Panc1 (cell line): Measurements from ENCODE around the gene VKORC1L1. TPM values are rescaled to one million over a fixed set of nuclear protein-coding genes. Genes with fewer than 3 reads are reported as not detected.

ENCODE experiments used
- ATAC-seq: fragments of 200-7000 bp; cut with Tn5 transposase; 2 replicates; pipeline ENCODE4 v1.9.1; 2020; ENCODE audit warnings: mild to moderate bottlenecking, moderate library complexity
- BruUV-seq: library from RNA; stranded (reverse); fragments of 400-500 nt; replicated peaks from 2 replicates; lab custom pipeline; 2021; lab: Mats Ljungman, UMichigan
- CTCF ChIA-PET: fragments of 300-600 bp; sonication (Branson Sonifier 250); formaldehyde crosslinking; loops from one replicate; lab custom pipeline; 2022; ENCODE audit warnings: antibody characterized with exemption; lab: Charles Lee
- POLR2A ChIA-PET: fragments of 300-600 bp; sonication (Branson Sonifier 250); formaldehyde crosslinking; loops from one replicate; lab custom pipeline; 2022; ENCODE audit warnings: antibody characterized with exemption; lab: Charles Lee
- DNase-seq: peaks from one replicate; pipeline ENCODE4 v3.0.0-alpha.2; 2010; ENCODE audit warnings: low read depth, low spot score
- H3K27ac ChIP-seq: 2 replicates; pipeline ENCODE4 v1.5.1; 2011; ENCODE audit warnings: mild to moderate bottlenecking, low read length, inconsistent platforms
- H3K27me3 ChIP-seq: fragments of 200-500 bp; sonication (Bioruptor generic); 2 replicates; pipeline ENCODE4 v1.6.0; 2014; ENCODE audit warnings: low read length, inconsistent platforms; ENCODE audit not compliant: control insufficient read depth, insufficient read depth
- H3K36me3 ChIP-seq: fragments of 200-500 bp; sonication (Bioruptor generic); 2 replicates; pipeline ENCODE4 v1.5.1; 2014; ENCODE audit warnings: inconsistent platforms, mild to moderate bottlenecking, low read length, moderate library complexity; ENCODE audit not compliant: control insufficient read depth, insufficient read depth
- H3K4me1 ChIP-seq: 2 replicates; pipeline ENCODE4 v1.5.1; 2011; ENCODE audit warnings: inconsistent platforms, mild to moderate bottlenecking, low read length, moderate library complexity; ENCODE audit not compliant: control insufficient read depth, insufficient read depth
- H3K4me3 ChIP-seq, 2 experiments: 2 replicates each; pipeline ENCODE4 v1.5.1; 2011 to 2012; ENCODE audit warnings: low read depth in 2 of 2, low read length in 2 of 2, mild to moderate bottlenecking in 2 of 2, inconsistent platforms in 1 of 2, moderate library complexity in 1 of 2
- H3K9me3 ChIP-seq: fragments of 200-500 bp; sonication (Bioruptor generic); 2 replicates; pipeline ENCODE4 v1.5.1; 2014; ENCODE audit warnings: low read depth, mild to moderate bottlenecking, inconsistent platforms, low read length, moderate library complexity; ENCODE audit not compliant: control insufficient read depth, insufficient read depth
- CTCF ChIP-seq: fragments of 450-650 bp; IDR thresholded peaks from 2 replicates; pipeline ENCODE4 v1.5.1; 2017; ENCODE audit warnings: mild to moderate bottlenecking
- POLR2AphosphoS5 ChIP-seq: IDR thresholded peaks from 2 replicates; pipeline ENCODE4 v1.6.1; 2012; ENCODE audit warnings: mild to moderate bottlenecking, low read depth, low read length, moderate library complexity
- SIN3A ChIP-seq: IDR thresholded peaks from 2 replicates; pipeline ENCODE4 v1.6.1; 2012; ENCODE audit warnings: low read depth, mild to moderate bottlenecking, low read length, moderate library complexity, borderline replicate concordance; ENCODE audit not compliant: insufficient read depth
- TCF7L2 ChIP-seq: IDR thresholded peaks from 2 replicates; pipeline ENCODE4 v1.6.1; 2011; ENCODE audit warnings: mild to moderate bottlenecking, low read depth, low read length, inconsistent platforms
- in situ Hi-C: cut with HindIII; loops from 2 replicates; pipeline ENCODE4 v1.10.0; 2016; ENCODE audit warnings: low sequenced_read_pairs, low pct_unique_long_range_greater_than_20kb
- intact Hi-C: fragments of 100-400 bp; cut with micrococcal nuclease; formaldehyde crosslinking; loops from one replicate; pipeline ENCODE4 v1.10.0; 2022; ENCODE audit not compliant: unreplicated experiment
- total RNA-seq: library from RNA; stranded (reverse); gene quantifications from one replicate; pipeline ENCODE4 v1.2.1, GENCODE V29; 2021; ENCODE audit not compliant: unreplicated experiment
- TF ChIP-seq, protein P1 (sequence below), 2 experiments: IDR thresholded peaks; 2 replicates each; pipeline ENCODE4 v1.6.1; 2011 to 2012; ENCODE audit warnings: low read depth in 2 of 2, control low read depth in 1 of 2, low read length in 1 of 2, mild to moderate bottlenecking in 1 of 2, moderate library complexity in 1 of 2; ENCODE audit not compliant: insufficient read depth in 1 of 2

VKORC1L1 gene
- total RNA-seq, 1 experiment from 2014 or later, result 45.5 TPM

- ATAC-seq, result no peak
- in situ Hi-C loops (no loop called here), intact Hi-C loops (no loop called here)
- Histone ChIP-seq H3K9me3 (no peaks in the 10 kb centered on the region), H3K27ac (no peak overlapping the region), H3K4me3 (no peak overlapping the region), H3K4me1 (no peaks in the 10 kb centered on the region), H3K36me3 (no peaks in the 10 kb centered on the region), H3K27me3 (no peaks in the 10 kb centered on the region)
- ChIA-PET CTCF (interaction anchor here (0.7 kb wide), 1 partner anchor 112 kb away, joined by 5 read pairs; no protein-coding TSS in a partner anchor), POLR2A (interaction anchor here (0.6 kb wide), 1 partner anchor 19 kb away, joined by 5 read pairs; no protein-coding TSS in a partner anchor)
- no peak for DNase-seq
- no TSS peak for BruUV-seq
- TF ChIP-seq, protein P1, sequence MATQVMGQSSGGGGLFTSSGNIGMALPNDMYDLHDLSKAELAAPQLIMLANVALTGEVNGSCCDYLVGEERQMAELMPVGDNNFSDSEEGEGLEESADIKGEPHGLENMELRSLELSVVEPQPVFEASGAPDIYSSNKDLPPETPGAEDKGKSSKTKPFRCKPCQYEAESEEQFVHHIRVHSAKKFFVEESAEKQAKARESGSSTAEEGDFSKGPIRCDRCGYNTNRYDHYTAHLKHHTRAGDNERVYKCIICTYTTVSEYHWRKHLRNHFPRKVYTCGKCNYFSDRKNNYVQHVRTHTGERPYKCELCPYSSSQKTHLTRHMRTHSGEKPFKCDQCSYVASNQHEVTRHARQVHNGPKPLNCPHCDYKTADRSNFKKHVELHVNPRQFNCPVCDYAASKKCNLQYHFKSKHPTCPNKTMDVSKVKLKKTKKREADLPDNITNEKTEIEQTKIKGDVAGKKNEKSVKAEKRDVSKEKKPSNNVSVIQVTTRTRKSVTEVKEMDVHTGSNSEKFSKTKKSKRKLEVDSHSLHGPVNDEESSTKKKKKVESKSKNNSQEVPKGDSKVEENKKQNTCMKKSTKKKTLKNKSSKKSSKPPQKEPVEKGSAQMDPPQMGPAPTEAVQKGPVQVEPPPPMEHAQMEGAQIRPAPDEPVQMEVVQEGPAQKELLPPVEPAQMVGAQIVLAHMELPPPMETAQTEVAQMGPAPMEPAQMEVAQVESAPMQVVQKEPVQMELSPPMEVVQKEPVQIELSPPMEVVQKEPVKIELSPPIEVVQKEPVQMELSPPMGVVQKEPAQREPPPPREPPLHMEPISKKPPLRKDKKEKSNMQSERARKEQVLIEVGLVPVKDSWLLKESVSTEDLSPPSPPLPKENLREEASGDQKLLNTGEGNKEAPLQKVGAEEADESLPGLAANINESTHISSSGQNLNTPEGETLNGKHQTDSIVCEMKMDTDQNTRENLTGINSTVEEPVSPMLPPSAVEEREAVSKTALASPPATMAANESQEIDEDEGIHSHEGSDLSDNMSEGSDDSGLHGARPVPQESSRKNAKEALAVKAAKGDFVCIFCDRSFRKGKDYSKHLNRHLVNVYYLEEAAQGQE (IDR thresholded peaks at IDR 0.05; ENCODE audit: insufficient read depth in 1 of 2, low read depth in 2 of 2, low read length in 1 of 2), result no peak
- no peak for TF ChIP-seq POLR2AphosphoS5
- no peak for TF ChIP-seq TCF7L2
- no peak for TF ChIP-seq SIN3A
- TF ChIP-seq CTCF, result no peak
Measured at GRCh38 chr7:65971021-65971420, 98.1 kb downstream of the VKORC1L1 start.

DNA sequence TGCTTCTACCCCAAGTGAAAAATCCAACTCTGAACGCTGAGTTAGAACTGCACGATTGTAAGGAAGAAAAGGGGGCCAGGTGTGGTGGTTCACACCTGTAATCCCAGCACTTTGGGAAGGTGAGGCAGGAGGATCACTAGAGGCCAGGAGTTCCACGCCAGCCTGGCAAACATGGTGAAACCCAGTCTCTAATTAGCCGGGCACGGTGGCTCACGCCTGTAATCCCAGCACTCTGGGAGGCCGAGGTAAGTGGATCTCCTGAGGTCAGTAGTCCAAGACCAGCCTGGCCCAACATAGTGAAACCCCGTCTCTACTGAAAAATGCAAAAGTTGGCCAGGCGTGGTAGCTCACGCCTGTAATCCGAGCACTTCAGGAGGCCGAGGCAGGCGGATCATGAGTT is 100.1 kb downstream of the VKORC1L1 start:
- POLR2A ChIA-PET, result interaction anchor here (0.7 kb wide), 1 partner anchor 87 kb away, joined by 5 read pairs; no protein-coding TSS in a partner anchor
- intact Hi-C loops (no loop called here), in situ Hi-C loops (no loop called here)
- Histone ChIP-seq H3K27ac (no peak overlapping the region), H3K36me3 (no peaks in the 10 kb centered on the region), H3K4me1 (no peaks in the 10 kb centered on the region), H3K27me3 (no peaks in the 10 kb centered on the region), H3K9me3 (no peaks in the 10 kb centered on the region), H3K4me3 (no peak overlapping the region)
- TF ChIP-seq SIN3A (no peak), POLR2AphosphoS5 (no peak), CTCF (no peak), TCF7L2 (no peak)
- TF ChIP-seq, protein P1 (IDR thresholded peaks at IDR 0.05; ENCODE audit: insufficient read depth in 1 of 2, low read depth in 2 of 2, low read length in 1 of 2), result no peak
- DNase-seq (no peak), ATAC-seq (no peak)
- BruUV-seq, result no TSS peak
- CTCF ChIA-PET, result no interaction called here
